Coronary artery (tissue), 2 donors: Measurements from ENCODE around the gene RNU1-3.
"Not testable (repeated sequence)": the region's sequence is repeated elsewhere in the genome, so short reads cannot be mapped to it uniquely, and the experiment has no call there.

Source experiments
- DNase-seq: peaks from one replicate; pipeline ENCODE4 v3.0.0-alpha.2; 2017; ENCODE audit warnings: low spot score
- H3K27ac ChIP-seq, 2 donors: fragments of 200-600 bp; sonication (generic); one replicate each; pipeline ENCODE4 v1.5.1; 2016 to 2019
- H3K4me3 ChIP-seq: fragments of 200-600 bp; sonication (generic); 2 replicates; pipeline ENCODE4 v1.5.1; 2016; ENCODE audit warnings: mild to moderate bottlenecking, moderate library complexity

The RNU1-3 gene

DNA sequence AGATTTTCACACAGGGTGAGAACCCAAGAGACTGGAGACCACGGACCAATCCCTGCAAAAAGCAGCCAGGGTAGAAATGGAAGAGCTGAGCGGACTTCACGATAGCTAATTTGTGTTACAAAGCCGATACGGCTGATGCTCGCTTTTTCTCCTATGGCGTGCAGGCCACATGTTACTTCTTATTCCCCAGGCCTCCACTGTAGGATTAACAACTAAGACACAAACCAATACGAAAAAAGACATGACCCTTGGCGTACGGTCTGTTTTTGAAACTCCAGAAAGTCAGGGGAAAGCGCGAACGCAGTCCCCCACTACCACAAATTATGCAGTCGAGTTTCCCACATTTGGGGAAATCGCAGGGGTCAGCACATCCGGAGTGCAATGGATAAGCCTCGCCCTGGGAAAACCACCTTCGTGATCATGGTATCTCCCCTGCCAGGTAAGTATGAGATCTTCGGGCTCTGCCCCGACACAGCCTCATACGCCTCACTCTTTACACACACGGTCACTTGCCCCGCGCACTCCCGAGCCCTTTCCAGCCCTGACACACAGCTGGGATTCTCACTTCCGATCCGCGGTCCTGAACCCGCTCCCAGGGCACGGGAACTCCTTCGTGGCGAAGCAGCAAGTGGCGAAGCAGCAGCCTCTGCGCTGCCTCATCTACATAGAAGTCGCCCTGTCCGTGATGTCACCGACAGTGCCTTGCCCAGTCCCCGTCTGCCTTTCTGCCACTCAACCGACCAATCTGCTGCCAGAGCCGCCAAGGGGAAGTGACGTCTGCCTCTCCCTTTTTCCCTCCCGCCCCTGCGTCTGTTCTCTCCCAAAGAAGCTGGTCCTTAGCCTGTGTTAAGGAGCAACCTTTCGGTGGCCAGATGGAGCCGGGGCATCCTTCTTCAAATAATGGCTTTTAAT is at the start of gene RNU1-3:
RNU1-3 (minus strand) TSS at position 447 of the 912 bp plus-strand sequence.
- not testable (repeated sequence) for H3K4me3 ChIP-seq

GRCh38 chr1:16713480-16713879 is 46.7 kb upstream of the RNU1-3 start:
- DNase-seq, H3K27ac ChIP-seq, H3K4me3 ChIP-seq: not testable (repeated sequence)

More for the DNA sequence above, at the start of gene RNU1-3:
- not testable (repeated sequence) for DNase-seq, H3K27ac ChIP-seq

DNA sequence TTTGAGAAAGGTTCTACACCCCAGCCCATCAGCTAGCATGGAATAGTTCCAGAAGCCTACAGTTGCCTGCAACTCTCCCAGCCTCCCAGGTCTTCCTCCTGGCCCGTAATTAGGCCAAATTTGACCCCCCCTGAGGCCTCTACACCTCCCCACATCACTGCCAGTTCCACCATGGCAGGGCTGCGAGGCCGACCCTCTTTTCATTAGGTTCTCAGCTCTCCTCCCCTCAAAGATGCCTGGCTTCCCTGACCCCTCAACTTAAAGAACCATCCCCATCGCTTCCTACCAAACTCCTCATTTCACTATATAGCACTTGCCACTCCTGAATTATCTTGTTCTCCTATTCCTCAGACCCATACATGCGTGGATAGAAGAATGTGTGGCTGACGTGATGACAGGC is 46.2 kb upstream of the RNU1-3 start:
- H3K27ac ChIP-seq, H3K4me3 ChIP-seq, DNase-seq: not testable (repeated sequence)

DNA sequence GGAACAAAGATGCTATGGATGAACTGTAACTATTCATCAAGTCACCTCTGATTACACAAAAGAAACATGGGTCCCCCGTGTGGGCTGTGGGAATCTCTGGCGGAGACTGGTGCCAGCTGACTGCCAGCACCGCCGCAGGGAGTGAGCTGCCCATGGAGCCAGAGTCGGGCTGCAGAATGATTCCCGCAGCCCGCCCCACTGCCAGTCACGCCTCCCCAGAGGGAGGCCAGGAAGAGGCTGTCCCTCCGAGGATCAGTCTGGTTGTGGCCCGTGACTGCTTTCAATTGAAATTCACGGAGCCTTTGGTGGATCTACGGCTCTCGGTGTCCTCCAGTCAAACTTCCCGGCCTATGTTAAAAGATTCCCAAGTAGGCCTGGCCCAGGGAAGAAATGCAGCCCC is 45.8 kb upstream of the RNU1-3 start:
- not testable (repeated sequence) for H3K4me3 ChIP-seq, DNase-seq, H3K27ac ChIP-seq

DNA sequence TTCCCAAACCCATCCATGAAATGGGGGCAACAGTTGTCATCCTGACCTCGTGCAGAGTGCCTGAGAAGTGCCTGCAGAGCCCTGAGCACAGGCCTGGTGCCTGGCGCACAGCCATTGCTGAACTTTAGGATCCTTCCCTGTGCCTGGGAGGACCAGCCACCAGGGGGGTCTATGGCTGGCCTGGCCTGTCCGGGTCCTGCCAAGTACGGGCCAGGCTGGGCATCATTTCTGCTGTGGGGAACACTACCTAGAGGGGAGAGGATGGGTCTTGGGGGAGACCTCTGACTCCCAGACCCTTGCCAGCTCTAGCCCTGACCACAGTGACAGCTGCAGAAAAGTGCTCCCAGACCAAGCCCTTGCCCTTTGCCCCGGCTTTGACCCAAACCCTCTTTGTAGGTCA is 45.4 kb upstream of the RNU1-3 start:
- DNase-seq: peak; percentile 35
- H3K4me3 ChIP-seq, H3K27ac ChIP-seq: not testable (repeated sequence)

DNA sequence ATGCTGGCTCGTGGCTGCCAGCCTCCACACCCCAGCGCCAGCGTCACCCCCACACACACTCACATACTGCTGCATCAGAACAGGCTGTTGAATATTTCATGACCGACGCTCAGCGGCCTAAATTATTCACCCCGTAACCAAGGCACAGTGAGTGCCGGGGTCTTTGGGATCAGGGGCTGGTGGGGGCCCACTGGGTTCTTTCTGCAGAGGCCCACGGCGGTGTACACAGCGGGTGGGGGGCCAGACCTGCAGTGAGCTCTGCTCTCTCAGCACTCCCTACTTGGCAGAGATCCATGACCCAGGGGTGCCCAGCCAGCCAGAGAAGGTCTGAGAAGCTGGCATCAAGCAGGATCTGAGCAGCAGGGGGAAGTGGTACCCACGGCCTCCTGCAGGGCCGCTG is 43.9 kb upstream of the RNU1-3 start:
- H3K4me3 ChIP-seq, DNase-seq, H3K27ac ChIP-seq: not testable (repeated sequence)

- not testable (repeated sequence) for H3K27ac ChIP-seq, H3K4me3 ChIP-seq
- peak; percentile 49 for DNase-seq
Observed at GRCh38 chr1:16709659-16710087, 42.9 kb upstream of the RNU1-3 start.

DNA sequence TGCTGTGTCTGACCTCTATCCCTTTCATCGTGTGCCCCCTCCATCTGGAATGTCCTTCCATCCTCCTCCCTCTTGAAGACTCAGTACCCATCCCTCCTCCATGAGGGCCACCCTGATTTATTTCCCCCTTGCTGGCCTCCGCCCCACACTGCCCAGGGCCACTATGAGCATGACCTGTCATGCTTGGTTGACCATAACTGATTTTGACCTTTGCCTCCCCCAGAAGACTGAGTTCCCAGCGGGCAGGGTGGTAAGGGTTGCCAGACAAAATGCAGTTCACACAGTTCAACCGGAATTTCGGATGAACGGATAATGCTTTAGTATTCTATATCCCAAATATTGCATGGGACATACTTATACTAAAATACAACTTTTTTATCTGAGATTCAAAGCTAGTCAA is 42.0 kb upstream of the RNU1-3 start:
- not testable (repeated sequence) for H3K4me3 ChIP-seq, H3K27ac ChIP-seq, DNase-seq

- peak overlapping the region; percentile 50 for H3K4me3 ChIP-seq
- peak; percentile 49 for DNase-seq
- not testable (repeated sequence) for H3K27ac ChIP-seq
Observed at GRCh38 chr1:16707130-16708093, 40.7 kb upstream of the RNU1-3 start.

DNA sequence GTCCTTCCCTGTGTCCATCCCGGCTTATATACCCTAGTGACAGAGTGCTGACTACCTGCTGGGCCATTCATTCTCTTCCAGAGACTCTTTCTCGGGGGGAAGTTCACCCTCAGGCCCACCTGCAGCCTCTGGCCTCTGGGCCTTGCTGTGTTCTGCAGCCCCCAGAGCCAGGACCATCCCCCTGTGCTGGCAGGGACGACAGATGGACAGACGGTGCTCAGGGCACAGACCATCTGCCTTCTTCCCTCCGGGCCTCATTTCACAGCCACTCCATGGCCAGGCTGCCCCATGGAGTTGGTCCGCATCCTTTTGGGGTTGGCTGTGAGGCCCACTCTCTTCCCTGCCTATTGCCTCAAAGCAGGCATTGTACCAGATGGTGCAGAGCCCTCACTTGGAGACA is 39.6 kb upstream of the RNU1-3 start:
- H3K27ac ChIP-seq, H3K4me3 ChIP-seq: not testable (repeated sequence)
- peak; percentile 7 for DNase-seq

GRCh38 chr1:16704502-16705100 is 37.9 kb upstream of the RNU1-3 start:
- not testable (repeated sequence) for DNase-seq, H3K4me3 ChIP-seq, H3K27ac ChIP-seq

GRCh38 chr1:16704076-16704475 is 37.3 kb upstream of the RNU1-3 start:
- H3K27ac ChIP-seq, H3K4me3 ChIP-seq: not testable (repeated sequence)
- peak; percentile 45 for DNase-seq

- H3K27ac ChIP-seq, DNase-seq, H3K4me3 ChIP-seq: not testable (repeated sequence)
Observed at GRCh38 chr1:16703602-16704001, 36.9 kb upstream of the RNU1-3 start.

DNA sequence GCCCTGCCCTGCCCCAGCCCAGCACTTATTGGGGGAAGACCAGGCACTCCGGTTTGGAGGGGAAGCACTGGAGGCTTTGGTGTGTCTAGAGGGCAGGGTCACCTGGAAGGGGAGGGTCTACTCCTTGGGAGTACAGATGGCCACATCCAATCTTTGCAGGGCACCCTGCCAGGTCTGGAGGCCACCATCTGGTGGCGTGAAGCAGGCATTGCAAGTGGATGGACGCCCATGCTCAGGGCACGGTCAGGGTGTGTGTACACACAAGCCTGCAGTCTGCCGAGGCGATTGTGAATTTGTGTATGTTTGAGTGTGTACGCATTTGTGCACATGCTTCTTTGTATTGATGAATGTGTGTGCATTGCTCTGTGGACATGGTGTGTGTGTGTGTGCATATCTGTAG is 36.4 kb upstream of the RNU1-3 start:
- not testable (repeated sequence) for H3K4me3 ChIP-seq, DNase-seq, H3K27ac ChIP-seq

GRCh38 chr1:16702280-16702679 is 35.5 kb upstream of the RNU1-3 start:
- DNase-seq: peak; percentile 8
- H3K27ac ChIP-seq, H3K4me3 ChIP-seq: not testable (repeated sequence)

DNA sequence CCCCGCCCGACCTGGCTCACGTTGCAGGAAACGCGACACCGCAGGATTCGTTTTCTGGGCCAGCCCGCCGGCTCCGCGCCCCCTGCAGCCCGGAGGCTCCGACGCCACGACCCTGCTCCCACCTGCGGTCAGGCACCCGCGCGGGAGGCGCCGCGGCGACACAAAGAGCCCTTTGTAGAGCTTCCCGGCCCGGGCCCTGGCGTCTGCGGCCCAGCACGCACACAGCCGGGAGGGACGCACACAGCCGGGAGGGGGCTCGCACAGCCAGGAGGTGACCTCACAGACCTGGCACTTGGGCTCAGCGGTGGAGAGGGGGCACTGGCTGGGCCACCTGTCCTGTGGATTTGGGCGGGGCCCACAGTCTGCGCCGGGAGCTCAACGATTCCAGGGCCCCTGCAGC is 34.4 kb upstream of the RNU1-3 start:
- H3K4me3 ChIP-seq, H3K27ac ChIP-seq, DNase-seq: not testable (repeated sequence)

DNA sequence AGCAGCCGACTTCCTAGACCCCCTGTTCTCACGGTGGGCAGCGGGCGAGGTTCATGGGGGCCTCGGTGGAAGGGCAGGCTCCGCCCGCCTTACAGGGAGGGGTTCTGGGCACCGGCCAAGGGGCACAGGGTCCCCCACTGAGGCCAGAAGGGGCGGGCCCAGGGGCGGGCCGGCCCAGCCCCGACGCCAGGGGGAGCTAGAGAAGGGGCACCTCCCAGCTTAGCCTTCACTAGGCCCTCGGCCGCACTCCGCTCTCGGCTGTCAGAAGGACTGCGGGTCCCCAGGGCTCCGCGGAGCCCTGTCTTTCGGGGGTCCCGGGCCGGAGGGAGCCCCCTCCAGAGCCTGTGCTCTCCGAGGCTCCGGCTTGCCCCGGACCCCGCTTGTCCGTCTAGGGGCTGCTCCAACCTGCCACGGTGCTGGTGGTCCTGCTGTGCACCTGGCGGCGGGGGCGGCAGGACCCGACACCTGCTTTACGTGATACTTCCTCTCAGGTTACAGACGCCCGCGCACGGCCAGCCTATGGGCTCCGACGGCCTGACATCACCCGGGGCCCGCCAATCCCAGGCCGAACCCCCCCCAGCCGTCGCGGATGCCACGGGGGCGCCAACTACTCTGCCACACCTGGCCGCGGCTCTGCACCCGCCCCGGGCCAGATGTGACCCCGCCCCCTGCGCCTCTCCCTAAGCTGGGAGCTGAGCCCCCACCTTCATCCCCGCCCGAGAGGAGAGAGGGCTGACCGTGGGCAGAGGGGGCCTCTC is 33.6 kb upstream of the RNU1-3 start:
- H3K27ac ChIP-seq, DNase-seq, H3K4me3 ChIP-seq: not testable (repeated sequence)

GRCh38 chr1:16699440-16699839 is 32.7 kb upstream of the RNU1-3 start:
- not testable (repeated sequence) for H3K27ac ChIP-seq, H3K4me3 ChIP-seq
- peak; percentile 12 for DNase-seq
